Activated CD8-positive, alpha-beta T cell treated with anti-CD3 and anti-CD28 coated beads for 36 hours (primary cell): ENCODE results near the gene CCNG2. TPM values are rescaled to one million over a fixed set of nuclear protein-coding genes. Genes with fewer than 3 reads are reported as not detected.

ENCODE experiments used
- ATAC-seq: fragments of 200-7000 bp; cut with Tn5 transposase; one replicate; pipeline ENCODE4 v1.10.0; 2021; ENCODE audit warnings: mild to moderate bottlenecking, moderate library complexity
- CTCF ChIA-PET: fragments of 350-600 bp; sonication (Branson Sonifier 250); formaldehyde crosslinking; loops from one replicate; lab custom pipeline; 2021; ENCODE audit warnings: antibody characterized with exemption; lab: Charles Lee
- POLR2A ChIA-PET: fragments of 350-600 bp; sonication (Branson Sonifier 250); formaldehyde crosslinking; loops from one replicate; lab custom pipeline; 2021; ENCODE audit warnings: antibody characterized with exemption; lab: Charles Lee
- DNase-seq: peaks from one replicate; pipeline ENCODE4 v3.0.0-alpha.2; 2020
- H3K27ac Mint-ChIP-seq: one replicate; pipeline ENCODE4 v1.8.0; 2021; ENCODE audit warnings: mild to moderate bottlenecking, mixed read lengths
- H3K27me3 Mint-ChIP-seq: one replicate; pipeline ENCODE4 v1.8.0; 2021; ENCODE audit warnings: mixed read lengths
- H3K36me3 Mint-ChIP-seq: one replicate; pipeline ENCODE4 v1.8.0; 2021; ENCODE audit warnings: low read depth, mixed read lengths
- H3K4me1 Mint-ChIP-seq: one replicate; pipeline ENCODE4 v1.8.0; 2021; ENCODE audit warnings: low read depth, mixed read lengths
- H3K4me3 Mint-ChIP-seq: one replicate; pipeline ENCODE4 v1.8.0; 2021; ENCODE audit warnings: mild to moderate bottlenecking, moderate library complexity, mixed read lengths
- H3K9me3 Mint-ChIP-seq: one replicate; pipeline ENCODE4 v1.8.0; 2021; ENCODE audit warnings: mixed read lengths
- CTCF ChIP-seq: fragments of 200-600 bp; IDR thresholded peaks from one replicate; pipeline ENCODE4 v1.8.0; 2022; ENCODE audit warnings: antibody characterized with exemption, mild to moderate bottlenecking
- intact Hi-C: fragments of 100-400 bp; cut with micrococcal nuclease; formaldehyde crosslinking; loops from one replicate; pipeline ENCODE4 v1.10.0; 2022
- total RNA-seq, 2 experiments: library from RNA; stranded (reverse); gene quantifications; one replicate each; pipeline ENCODE4 v1.2.3, GENCODE V29; 2021

The CCNG2 gene
- total RNA-seq, 2 experiments from 2014 or later: 54.3 to 55.5 TPM

- ChIA-PET POLR2A (interaction anchor here (1.3 kb wide), 1 partner anchor 11 kb away, joined by 4 read pairs; no protein-coding TSS in a partner anchor), CTCF (no interaction called here)
- no peak for DNase-seq
- Mint-ChIP-seq H3K4me1 (no peaks in the 10 kb centered on the region), H3K27me3 (no peaks in the 10 kb centered on the region), H3K36me3 (peaks cover 31% of the 10 kb centered on the region), H3K9me3 (no peaks in the 10 kb centered on the region), H3K4me3 (no peak overlapping the region), H3K27ac (no peak overlapping the region)
- TF ChIP-seq CTCF: no peak
- intact Hi-C loops: no loop called here
- no peak for ATAC-seq
These were observed 12.5 kb downstream of the CCNG2 start for GRCh38 chr4:77169481-77169880.

- Mint-ChIP-seq H3K27ac (no peak overlapping the region), H3K4me3 (no peak overlapping the region), H3K4me1 (no peaks in the 10 kb centered on the region), H3K27me3 (no peaks in the 10 kb centered on the region), H3K36me3 (peaks cover 25% of the 10 kb centered on the region), H3K9me3 (no peaks in the 10 kb centered on the region)
- intact Hi-C loops: no loop called here
- no peak for TF ChIP-seq CTCF
- ATAC-seq (no peak), DNase-seq (no peak)
- ChIA-PET CTCF (interaction anchor here (1.2 kb wide), 1 partner anchor 10 kb away, joined by 3 read pairs; no protein-coding TSS in a partner anchor), POLR2A (no interaction called here)
These were observed 13.9 kb downstream of the CCNG2 start for GRCh38 chr4:77170926-77171325.

DNA sequence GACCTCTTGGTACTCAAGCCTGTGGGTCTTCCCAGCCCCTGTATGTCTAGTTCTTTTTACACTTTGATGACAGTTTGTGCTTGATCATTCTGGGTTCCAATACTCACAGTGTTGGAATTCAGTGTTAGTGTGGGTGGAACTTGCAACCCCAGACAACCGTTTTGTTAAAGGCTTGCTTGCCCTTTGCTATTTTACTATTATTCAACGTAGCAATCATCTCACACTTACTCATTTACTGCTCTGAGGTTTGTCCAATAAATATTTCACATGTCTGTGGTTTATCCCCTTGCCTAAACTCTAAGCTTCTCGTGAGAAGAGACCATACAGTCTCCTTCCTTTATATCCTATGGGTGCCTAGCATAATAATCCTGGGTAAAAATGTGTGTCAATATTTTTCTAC, 15.3 kb downstream of the CCNG2 start:
- DNase-seq (no peak), ATAC-seq (no peak)
- no peaks in the 10 kb centered on the region for H3K4me1 Mint-ChIP-seq
- H3K9me3 Mint-ChIP-seq: no peaks in the 10 kb centered on the region
- ChIA-PET CTCF (interaction anchor here (1.0 kb wide), 1 partner anchor 40 kb away, joined by 3 read pairs; no protein-coding TSS in a partner anchor), POLR2A (no interaction called here)
- H3K27ac Mint-ChIP-seq: no peak overlapping the region
- H3K27me3 Mint-ChIP-seq: no peaks in the 10 kb centered on the region
- intact Hi-C loops: no loop called here
- peaks cover 20% of the 10 kb centered on the region for H3K36me3 Mint-ChIP-seq
- H3K4me3 Mint-ChIP-seq: no peak overlapping the region
- TF ChIP-seq CTCF: no peak

- H3K36me3 Mint-ChIP-seq: peaks cover 16% of the 10 kb centered on the region
- DNase-seq: no peak
These were observed 17.4 kb downstream of the CCNG2 start for GRCh38 chr4:77174426-77174825.

More at GRCh38 chr4:77174426-77174825, 17.4 kb downstream of the CCNG2 start:
- Mint-ChIP-seq H3K27ac (no peak overlapping the region), H3K27me3 (peaks cover 2% of the 10 kb centered on the region), H3K9me3 (no peaks in the 10 kb centered on the region), H3K4me3 (no peak overlapping the region), H3K4me1 (no peaks in the 10 kb centered on the region)
- TF ChIP-seq CTCF: no peak
- ATAC-seq: no peak
- CTCF ChIA-PET: interaction anchor here (0.8 to 1.5 kb wide), 2 partner anchors 15 to 29 kb away, joined by 4 to 5 read pairs; no protein-coding TSS in a partner anchor
- POLR2A ChIA-PET: interaction anchor here (0.6 kb wide), 1 partner anchor 133 kb away, joined by 3 read pairs; no protein-coding TSS in a partner anchor
- intact Hi-C loops: no loop called here
